ENCODE data around the gene SLC5A7. TPM values are rescaled to one million over a fixed set of nuclear protein-coding genes. Genes with fewer than 3 reads are reported as not detected.

The SLC5A7 gene
- total RNA-seq, result not detected in 2 replicates

GRCh38 chr2:107986278-107987217 lies at the start of gene SLC5A7:
Gene SLC5A7, plus strand, starts transcription at chr2:107986524. Its CDS starts 1,632 bp downstream, at chr2:107988156.

Other genes with a start within 250 kb of the SLC5A7 start
- under 0.01 TPM in 1 of 2 replicates, not detected in the other for gene RGPD4, start 159.6 kb upstream of the SLC5A7 start, total RNA-seq